WTC11 (cell line): ENCODE data around the gene LRCH2. TPM values are rescaled to one million over a fixed set of nuclear protein-coding genes. Genes with fewer than 3 reads are reported as not detected.

Experiments
- ATAC-seq: fragments of 200-7000 bp; cut with Tn5 transposase; 2 replicates; pipeline ENCODE4 v1.10.0; 2021; ENCODE audit warnings: mild to moderate bottlenecking, moderate library complexity
- CTCF ChIA-PET: fragments of 300-600 bp; sonication (Branson Sonifier 250); formaldehyde crosslinking; loops from one replicate; lab custom pipeline; 2021; ENCODE audit warnings: antibody characterized with exemption; lab: Charles Lee
- POLR2A ChIA-PET: fragments of 350-600 bp; sonication (Branson Sonifier 250); formaldehyde crosslinking; loops from one replicate; lab custom pipeline; 2021; ENCODE audit warnings: antibody characterized with exemption; lab: Charles Lee
- DNase-seq: peaks from one replicate; pipeline ENCODE4 v3.0.0; 2021; ENCODE audit warnings: low spot score
- H3K27ac Mint-ChIP-seq: 2 replicates; pipeline ENCODE4 v1.8.0; 2021; ENCODE audit warnings: mixed read lengths
- H3K27me3 Mint-ChIP-seq: 2 replicates; pipeline ENCODE4 v1.8.0; 2021; ENCODE audit warnings: low read depth, mild to moderate bottlenecking, moderate library complexity, mixed read lengths
- H3K36me3 Mint-ChIP-seq: 2 replicates; pipeline ENCODE4 v1.8.0; 2021; ENCODE audit warnings: mixed read lengths
- H3K4me1 Mint-ChIP-seq: 2 replicates; pipeline ENCODE4 v1.8.0; 2022; ENCODE audit warnings: mixed read lengths
- H3K4me3 Mint-ChIP-seq: 2 replicates; pipeline ENCODE4 v1.8.0; 2021; ENCODE audit warnings: mild to moderate bottlenecking, moderate library complexity, mixed read lengths
- H3K9me3 Mint-ChIP-seq: 2 replicates; pipeline ENCODE4 v1.8.0; 2021; ENCODE audit warnings: mixed read lengths
- ARID4B ChIP-seq: sonication (generic); formaldehyde crosslinking; IDR thresholded peaks from 2 replicates; pipeline ENCODE4 v1.8.0; 2023; ENCODE audit warnings: missing genetic modification reagents, mild to moderate bottlenecking, borderline replicate concordance
- ATF3 ChIP-seq: sonication (generic); formaldehyde crosslinking; conservative IDR thresholded peaks from 2 replicates; pipeline ENCODE4 v1.8.1; 2022; ENCODE audit warnings: mild to moderate bottlenecking, missing genetic modification reagents
- CBFB ChIP-seq: sonication (generic); formaldehyde crosslinking; IDR thresholded peaks from 2 replicates; pipeline ENCODE4 v1.8.1; 2022; ENCODE audit warnings: mild to moderate bottlenecking, low read depth, missing genetic modification reagents
- CREB1 ChIP-seq: sonication (generic); formaldehyde crosslinking; IDR thresholded peaks from 2 replicates; pipeline ENCODE4 v1.8.0; 2023; ENCODE audit warnings: mild to moderate bottlenecking, missing genetic modification reagents
- CTCF ChIP-seq: fragments of 200-600 bp; IDR thresholded peaks from 2 replicates; pipeline ENCODE4 v1.8.0; 2022; ENCODE audit warnings: antibody characterized with exemption
- E2F4 ChIP-seq: sonication (generic); formaldehyde crosslinking; IDR thresholded peaks from 2 replicates; pipeline ENCODE4 v1.8.1; 2022; ENCODE audit warnings: low read depth, mild to moderate bottlenecking, moderate library complexity, missing genetic modification reagents, borderline replicate concordance
- ETV6 ChIP-seq: sonication (generic); formaldehyde crosslinking; IDR thresholded peaks from 2 replicates; pipeline ENCODE4 v1.8.1; 2022; ENCODE audit warnings: mild to moderate bottlenecking, missing genetic modification reagents
- JUN ChIP-seq: sonication (generic); formaldehyde crosslinking; IDR thresholded peaks from 2 replicates; pipeline ENCODE4 v1.8.0; 2023; ENCODE audit warnings: mild to moderate bottlenecking, missing genetic modification reagents
- MXD4 ChIP-seq: fragments of 250-450 bp; sonication (Bioruptor Pico); IDR thresholded peaks from 2 replicates; pipeline ENCODE4 v1.8.0; 2021; ENCODE audit warnings: mild to moderate bottlenecking, moderate library complexity, borderline replicate concordance
- MYBL2 ChIP-seq: sonication (generic); formaldehyde crosslinking; IDR thresholded peaks from 2 replicates; pipeline ENCODE4 v1.8.1; 2023; ENCODE audit warnings: mild to moderate bottlenecking, moderate library complexity, missing genetic modification reagents
- NFATC4 ChIP-seq: fragments of 250-450 bp; sonication (Bioruptor Pico); IDR thresholded peaks from 2 replicates; pipeline ENCODE4 v1.9.0; 2021; ENCODE audit warnings: mild to moderate bottlenecking
- NFYB ChIP-seq: sonication (generic); formaldehyde crosslinking; conservative IDR thresholded peaks from 2 replicates; pipeline ENCODE4 v1.8.0; 2022; ENCODE audit warnings: low read depth, missing genetic modification reagents
- NR2C2 ChIP-seq: sonication (generic); formaldehyde crosslinking; IDR thresholded peaks from 2 replicates; pipeline ENCODE4 v1.8.0; 2022; ENCODE audit warnings: mild to moderate bottlenecking, missing genetic modification reagents
- NR3C1 ChIP-seq: sonication (generic); formaldehyde crosslinking; conservative IDR thresholded peaks from 2 replicates; pipeline ENCODE4 v1.8.1; 2023; ENCODE audit warnings: low read depth, mild to moderate bottlenecking, missing genetic modification reagents
- SMAD3 ChIP-seq: sonication (generic); formaldehyde crosslinking; IDR thresholded peaks from 2 replicates; pipeline ENCODE4 v1.8.0; 2022; ENCODE audit warnings: missing genetic modification reagents, mild to moderate bottlenecking, borderline replicate concordance
- TP53 ChIP-seq: sonication (generic); formaldehyde crosslinking; IDR thresholded peaks from 2 replicates; pipeline ENCODE4 v1.8.1; 2023; ENCODE audit warnings: mild to moderate bottlenecking, missing genetic modification reagents
- USF1 ChIP-seq: sonication (generic); formaldehyde crosslinking; IDR thresholded peaks from 2 replicates; pipeline ENCODE4 v1.8.0; 2022; ENCODE audit warnings: mild to moderate bottlenecking, missing genetic modification reagents
- ZNF121 ChIP-seq: sonication (generic); formaldehyde crosslinking; IDR thresholded peaks from 2 replicates; pipeline ENCODE4 v1.8.0; 2023; ENCODE audit warnings: missing genetic modification reagents
- ZNF219 ChIP-seq: sonication (generic); formaldehyde crosslinking; IDR thresholded peaks from 2 replicates; pipeline ENCODE4 v1.8.0; 2023; ENCODE audit warnings: missing genetic modification reagents, mild to moderate bottlenecking, borderline replicate concordance
- ZNF263 ChIP-seq: sonication (generic); formaldehyde crosslinking; IDR thresholded peaks from 2 replicates; pipeline ENCODE4 v1.8.1; 2022; ENCODE audit warnings: low read depth, mild to moderate bottlenecking, moderate library complexity, missing genetic modification reagents
- ZNF396 ChIP-seq: fragments of 250-450 bp; sonication (Bioruptor Pico); IDR thresholded peaks from 2 replicates; pipeline ENCODE4 v1.8.0; 2021; ENCODE audit warnings: mild to moderate bottlenecking, moderate library complexity, borderline replicate concordance
- total RNA-seq: library from RNA; stranded (reverse); gene quantifications from 3 replicates; pipeline ENCODE4 v1.2.3, GENCODE V29; 2021
- TF ChIP-seq, protein P1 (sequence below): sonication (generic); formaldehyde crosslinking; IDR thresholded peaks from 2 replicates; pipeline ENCODE4 v1.8.0; 2022; ENCODE audit warnings: mild to moderate bottlenecking, missing genetic modification reagents

The LRCH2 gene
- total RNA-seq, 1 experiment from 2014 or later, result 3.8 TPM

GRCh38 chrX:115260330-115260729 is 26.4 kb upstream of the LRCH2 start:
- ATAC-seq, result no peak
- no peak overlapping the region for H3K27ac Mint-ChIP-seq
- 0 out of 2 replicates have a peak, but pooled peaks cover 3% of the 10 kb centered on the region for H3K4me1 Mint-ChIP-seq
- H3K36me3 Mint-ChIP-seq, result no peaks in the 10 kb centered on the region
- CTCF ChIA-PET, result no interaction called here
- TF ChIP-seq CTCF (no peak), E2F4 (CRISPR knock-in tag) (no peak), ARID4B (no peak)
- peaks cover 17% of the 10 kb centered on the region for H3K27me3 Mint-ChIP-seq
- no peak for DNase-seq
- H3K4me3 Mint-ChIP-seq, result no peak overlapping the region
- POLR2A ChIA-PET, result no interaction called here
- no peaks in the 10 kb centered on the region for H3K9me3 Mint-ChIP-seq

GRCh38 chrX:115259238-115259875 is 25.5 kb upstream of the LRCH2 start:
- H3K27me3 Mint-ChIP-seq, result peaks cover 17% of the 10 kb centered on the region
- no peak overlapping the region for H3K27ac Mint-ChIP-seq
- no peaks in the 10 kb centered on the region for H3K36me3 Mint-ChIP-seq
- DNase-seq (no peak), ATAC-seq (no peak)
- CTCF ChIA-PET, result no interaction called here
- TF ChIP-seq CREB1 (CRISPR knock-in tag) (no peak), ZNF219 (CRISPR knock-in tag) (no peak)
- POLR2A ChIA-PET, result no interaction called here
- 0 out of 2 replicates have a peak, but pooled peaks cover 3% of the 10 kb centered on the region for H3K4me1 Mint-ChIP-seq
- H3K9me3 Mint-ChIP-seq, result no peaks in the 10 kb centered on the region
- no peak overlapping the region for H3K4me3 Mint-ChIP-seq

DNA sequence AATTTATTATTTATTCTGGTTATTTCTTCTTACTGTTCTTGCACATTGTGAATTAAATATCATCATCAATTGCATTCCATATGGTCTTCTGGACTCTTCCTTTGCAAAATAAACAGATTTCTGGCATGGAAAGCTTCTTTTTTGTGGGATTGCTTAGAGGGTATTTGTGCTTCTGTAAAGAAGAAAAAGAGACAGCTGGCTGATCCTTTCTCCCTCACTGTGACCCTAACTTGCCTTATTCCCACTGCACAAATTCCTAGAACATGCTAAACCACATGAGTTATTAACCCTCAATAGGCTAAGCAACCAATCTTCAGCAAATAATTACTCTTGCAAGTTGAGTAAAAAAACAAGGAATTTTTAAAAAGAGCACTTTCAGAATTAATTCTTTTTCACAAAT is 23.8 kb upstream of the LRCH2 start:
- TF ChIP-seq TP53, result no peak
- no peak for TF ChIP-seq JUN
- TF ChIP-seq SMAD3 (CRISPR knock-in tag), result no peak
- no peak for TF ChIP-seq USF1 (CRISPR knock-in tag)
- TF ChIP-seq MXD4 (CRISPR knock-in tag), result no peak
- no peak for TF ChIP-seq ZNF121 (CRISPR knock-in tag)
- no peak for TF ChIP-seq ATF3 (CRISPR knock-in tag)
- TF ChIP-seq NFATC4 (CRISPR knock-in tag), result no peak
- TF ChIP-seq ETV6, result no peak
- no peak for TF ChIP-seq ZNF396 (CRISPR knock-in tag)
- no peak for TF ChIP-seq CBFB
- TF ChIP-seq, protein P1, sequence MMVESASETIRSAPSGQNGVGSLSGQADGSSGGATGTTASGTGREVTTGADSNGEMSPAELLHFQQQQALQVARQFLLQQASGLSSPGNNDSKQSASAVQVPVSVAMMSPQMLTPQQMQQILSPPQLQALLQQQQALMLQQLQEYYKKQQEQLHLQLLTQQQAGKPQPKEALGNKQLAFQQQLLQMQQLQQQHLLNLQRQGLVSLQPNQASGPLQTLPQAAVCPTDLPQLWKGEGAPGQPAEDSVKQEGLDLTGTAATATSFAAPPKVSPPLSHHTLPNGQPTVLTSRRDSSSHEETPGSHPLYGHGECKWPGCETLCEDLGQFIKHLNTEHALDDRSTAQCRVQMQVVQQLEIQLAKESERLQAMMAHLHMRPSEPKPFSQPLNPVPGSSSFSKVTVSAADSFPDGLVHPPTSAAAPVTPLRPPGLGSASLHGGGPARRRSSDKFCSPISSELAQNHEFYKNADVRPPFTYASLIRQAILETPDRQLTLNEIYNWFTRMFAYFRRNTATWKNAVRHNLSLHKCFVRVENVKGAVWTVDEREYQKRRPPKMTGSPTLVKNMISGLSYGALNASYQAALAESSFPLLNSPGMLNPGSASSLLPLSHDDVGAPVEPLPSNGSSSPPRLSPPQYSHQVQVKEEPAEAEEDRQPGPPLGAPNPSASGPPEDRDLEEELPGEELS (CRISPR knock-in tag), result no peak
- TF ChIP-seq NR2C2, result no peak
- TF ChIP-seq NR3C1 (CRISPR knock-in tag), result no peak
- TF ChIP-seq NFYB, result no peak
- no peak for TF ChIP-seq MYBL2
- no peak for TF ChIP-seq ZNF263 (CRISPR knock-in tag)
- no peaks in the 10 kb centered on the region for H3K36me3 Mint-ChIP-seq
- DNase-seq, result no peak
- H3K9me3 Mint-ChIP-seq, result no peaks in the 10 kb centered on the region
- H3K4me1 Mint-ChIP-seq, result 0 out of 2 replicates have a peak, but pooled peaks cover 3% of the 10 kb centered on the region
- CTCF ChIA-PET, result no interaction called here
- H3K4me3 Mint-ChIP-seq, result no peak overlapping the region
- no peak for ATAC-seq
- H3K27ac Mint-ChIP-seq, result no peak overlapping the region
- peaks cover 12% of the 10 kb centered on the region for H3K27me3 Mint-ChIP-seq
- POLR2A ChIA-PET, result no interaction called here
